Keratinocyte (primary cell): ENCODE measurements around the gene DGKD. TPM values are rescaled to one million over a fixed set of nuclear protein-coding genes. Genes with fewer than 3 reads are reported as not detected.

Source experiments
- DNase-seq: peaks from one replicate; pipeline ENCODE4 v3.0.0-alpha.2; 2011; ENCODE audit warnings: low read depth, missing footprints, low spot score
- FAIRE-seq: peaks from 2 replicates; lab custom pipeline; 2011; peaks lifted over from hg19 to GRCh38; lab: Jason Lieb, UNC
- H2AFZ ChIP-seq: 2 replicates; pipeline ENCODE4 v1.6.0; 2012; ENCODE audit warnings: low read length, control low read depth, inconsistent platforms; ENCODE audit not compliant: control insufficient read depth
- H3K27ac ChIP-seq: 2 replicates; pipeline ENCODE4 v1.5.1; 2011; ENCODE audit warnings: low read length; ENCODE audit not compliant: control insufficient read depth, insufficient read depth
- H3K27me3 ChIP-seq: 3 replicates; pipeline ENCODE4 v1.6.0; 2011; ENCODE audit warnings: low read length; ENCODE audit not compliant: control insufficient read depth, insufficient read depth; ENCODE audit errors: extremely low read depth
- H3K36me3 ChIP-seq, 2 experiments: 2 replicates in 1 of 2; 3 replicates in 1 of 2; pipeline ENCODE4 v1.5.1; 2011; ENCODE audit warnings: low read length in 2 of 2, mild to moderate bottlenecking in 1 of 2; ENCODE audit not compliant: control insufficient read depth in 2 of 2, insufficient read depth in 2 of 2; ENCODE audit errors: extremely low read depth in 1 of 2
- H3K4me1 ChIP-seq: 3 replicates; pipeline ENCODE4 v1.5.1; 2011; ENCODE audit warnings: low read length; ENCODE audit not compliant: control insufficient read depth, insufficient read depth; ENCODE audit errors: extremely low read depth
- H3K4me2 ChIP-seq: 3 replicates; pipeline ENCODE4 v1.6.0; 2011; ENCODE audit warnings: low read depth, low read length; ENCODE audit not compliant: control insufficient read depth, insufficient read depth; ENCODE audit errors: extremely low read depth
- H3K4me3 ChIP-seq, 3 experiments: fragments of 200-600 bp in 1 of 3; sonication (generic) in 1 of 3; 2 replicates in 2 of 3; 3 replicates in 1 of 3; pipeline ENCODE4 v1.5.1; 2011 to 2016; ENCODE audit warnings: low read length in 3 of 3, mild to moderate bottlenecking in 3 of 3, control low read depth in 2 of 3, inconsistent platforms in 1 of 3, low read depth in 1 of 3, mixed read lengths in 1 of 3, mixed run types in 1 of 3, moderate library complexity in 1 of 3; ENCODE audit not compliant: control insufficient read depth in 2 of 3, insufficient read depth in 2 of 3; ENCODE audit errors: extremely low read depth in 1 of 3
- H3K79me2 ChIP-seq: 2 replicates; pipeline ENCODE4 v1.6.0; 2012; ENCODE audit warnings: low read length; ENCODE audit not compliant: control insufficient read depth, insufficient read depth
- H3K9ac ChIP-seq: 3 replicates; pipeline ENCODE4 v1.6.0; 2011; ENCODE audit warnings: low read length; ENCODE audit not compliant: control insufficient read depth, insufficient read depth; ENCODE audit errors: extremely low read depth
- H3K9me1 ChIP-seq: 3 replicates; pipeline ENCODE4 v1.6.0; 2011; ENCODE audit warnings: low read length; ENCODE audit not compliant: control insufficient read depth, insufficient read depth; ENCODE audit errors: extremely low read depth
- H3K9me3 ChIP-seq: 2 replicates; pipeline ENCODE4 v1.5.1; 2012; ENCODE audit warnings: low read depth, low read length; ENCODE audit not compliant: control insufficient read depth
- H4K20me1 ChIP-seq: 3 replicates; pipeline ENCODE4 v1.6.0; 2011; ENCODE audit warnings: low read length; ENCODE audit not compliant: control insufficient read depth, insufficient read depth; ENCODE audit errors: extremely low read depth
- EZH2 ChIP-seq: IDR thresholded peaks from one replicate; pipeline ENCODE4 v1.6.1; 2012; ENCODE audit warnings: inconsistent platforms, mild to moderate bottlenecking, low read length, moderate library complexity
- dilution Hi-C: fragments of 300-500 bp; cut with MboI; formaldehyde crosslinking; loops from one replicate; pipeline ENCODE4 v1.7.0; 2020; ENCODE audit warnings: low sequenced_read_pairs; ENCODE audit not compliant: extremely low pct_ligation_motif_present
- polyA plus RNA-seq, 5 experiments: library from polyadenylated mRNA; depleted of rRNA in 3 of 5; stranded (reverse) in 3 of 5; stranded (forward) in 1 of 5; unstranded in 1 of 5; fragments of >200 nt; gene quantifications; 1 replicate in 1 of 5; 2 replicates in 3 of 5; 3 replicates in 1 of 5; pipeline versions ENCODE4 v1.2.1 to v1.2.3, GENCODE V29; 2011 to 2012; ENCODE audit warnings: missing spikeins in 2 of 5, low read depth in 1 of 5, low replicate concordance in 1 of 5
- TF ChIP-seq, protein P1 (sequence below), 3 experiments: IDR thresholded peaks in 1 of 3; conservative IDR thresholded peaks in 1 of 3; optimal IDR thresholded peaks in 1 of 3; 2 replicates in 2 of 3; 3 replicates in 1 of 3; pipeline versions ENCODE3 to v1.5.1; 2011; ENCODE audit warnings: low read length in 3 of 3, mild to moderate bottlenecking in 3 of 3, moderate library complexity in 2 of 3, control low read depth in 1 of 3, inconsistent platforms in 1 of 3; ENCODE audit not compliant: insufficient read depth in 2 of 3; ENCODE audit errors: extremely low read depth in 1 of 3

Gene DGKD
- polyA plus RNA-seq, 1 donor (not counting 4 experiments of a cell fraction or from before 2014, with no cell fraction given), result 6.1 TPM

DNA sequence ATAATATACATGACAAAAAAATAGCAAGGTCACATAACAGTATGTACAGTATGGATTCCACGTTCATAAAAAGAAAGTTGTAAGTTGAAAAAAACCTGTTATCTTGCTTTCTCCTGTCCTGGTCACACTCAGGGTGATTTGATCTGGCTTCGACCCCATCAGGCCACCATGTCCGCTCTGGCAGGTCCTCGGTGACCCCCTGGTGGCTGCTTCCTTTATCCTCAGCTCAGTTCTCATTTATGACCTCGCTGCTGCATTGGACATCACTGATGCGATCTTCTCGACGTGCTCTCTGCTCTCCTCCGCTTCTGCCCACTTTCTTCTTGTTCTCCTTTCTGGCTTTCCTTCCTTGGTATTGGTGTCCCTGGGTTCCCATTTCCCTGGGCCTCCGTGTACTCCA lies 29.7 kb downstream of the DGKD start:
- TF ChIP-seq EZH2, result no peak
- TF ChIP-seq, protein P1, sequence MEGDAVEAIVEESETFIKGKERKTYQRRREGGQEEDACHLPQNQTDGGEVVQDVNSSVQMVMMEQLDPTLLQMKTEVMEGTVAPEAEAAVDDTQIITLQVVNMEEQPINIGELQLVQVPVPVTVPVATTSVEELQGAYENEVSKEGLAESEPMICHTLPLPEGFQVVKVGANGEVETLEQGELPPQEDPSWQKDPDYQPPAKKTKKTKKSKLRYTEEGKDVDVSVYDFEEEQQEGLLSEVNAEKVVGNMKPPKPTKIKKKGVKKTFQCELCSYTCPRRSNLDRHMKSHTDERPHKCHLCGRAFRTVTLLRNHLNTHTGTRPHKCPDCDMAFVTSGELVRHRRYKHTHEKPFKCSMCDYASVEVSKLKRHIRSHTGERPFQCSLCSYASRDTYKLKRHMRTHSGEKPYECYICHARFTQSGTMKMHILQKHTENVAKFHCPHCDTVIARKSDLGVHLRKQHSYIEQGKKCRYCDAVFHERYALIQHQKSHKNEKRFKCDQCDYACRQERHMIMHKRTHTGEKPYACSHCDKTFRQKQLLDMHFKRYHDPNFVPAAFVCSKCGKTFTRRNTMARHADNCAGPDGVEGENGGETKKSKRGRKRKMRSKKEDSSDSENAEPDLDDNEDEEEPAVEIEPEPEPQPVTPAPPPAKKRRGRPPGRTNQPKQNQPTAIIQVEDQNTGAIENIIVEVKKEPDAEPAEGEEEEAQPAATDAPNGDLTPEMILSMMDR (optimal IDR thresholded peaks at IDR 0.05 in 1 of 3, IDR thresholded peaks at IDR 0.05 in 1 of 3, conservative IDR thresholded peaks at IDR 0.05 in 1 of 3; ENCODE audit: extremely low read depth in 1 of 3, insufficient read depth in 2 of 3, low read length in 3 of 3), result no peak
- H3K36me3 ChIP-seq, result peaks cover 0 to 2% of the 10 kb centered on the region in 2 experiments
- peaks cover 3% of the 10 kb centered on the region for H3K79me2 ChIP-seq
- no peaks in the 10 kb centered on the region for H3K27me3 ChIP-seq
- no peak overlapping the region for H3K9ac ChIP-seq
- no peaks in the 10 kb centered on the region for H3K9me3 ChIP-seq
- H3K4me3 ChIP-seq, result no peak overlapping the region
- dilution Hi-C loops, result no loop called here
- no peaks in the 10 kb centered on the region for H3K9me1 ChIP-seq
- no peak overlapping the region for H2AFZ ChIP-seq
- no peak for FAIRE-seq
- H3K4me2 ChIP-seq, result no peak overlapping the region
- DNase-seq, result no peak
- peaks cover 19% of the 10 kb centered on the region for H3K4me1 ChIP-seq
- H3K27ac ChIP-seq, result no peak overlapping the region
- H4K20me1 ChIP-seq, result peaks cover 3% of the 10 kb centered on the region

DNA sequence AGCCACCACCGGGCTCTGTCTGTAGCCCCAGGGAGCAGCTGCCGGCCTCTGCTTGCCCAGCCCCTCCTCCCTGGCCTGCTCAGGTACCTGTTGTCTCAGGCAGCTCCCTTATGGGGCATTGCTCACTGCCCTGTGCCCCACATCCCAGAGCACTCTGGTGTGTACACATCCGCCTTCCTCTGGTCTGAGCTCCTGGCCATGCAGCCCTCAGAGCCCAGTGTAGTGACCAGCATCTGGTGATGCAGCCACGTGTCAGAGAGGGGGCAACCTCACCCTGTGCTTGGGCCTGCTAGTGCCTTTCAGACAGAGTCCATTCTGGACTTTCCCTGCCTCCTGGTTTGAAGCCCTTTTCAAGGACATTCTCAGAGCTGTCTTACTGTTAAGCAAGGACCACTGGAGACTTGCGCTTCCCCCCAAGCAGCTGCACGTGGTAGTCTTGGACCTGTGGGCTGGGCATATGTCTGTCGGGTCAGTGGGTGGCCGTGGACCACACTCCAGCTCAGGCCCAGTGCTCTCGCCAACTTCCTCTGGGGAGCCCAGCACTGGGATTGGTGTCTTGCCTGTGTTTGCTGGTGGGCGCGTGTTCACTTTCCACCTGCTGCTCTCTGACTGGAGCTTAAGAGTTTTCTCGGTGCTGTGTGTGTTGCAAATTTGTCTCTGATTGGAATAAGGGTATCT lies 30.7 kb downstream of the DGKD start:
- Histone ChIP-seq H3K4me3 (no peak overlapping the region), H3K4me2 (peak overlapping the region; percentile 61), H3K9me3 (no peaks in the 10 kb centered on the region), H3K27ac (no peak overlapping the region), H3K9ac (no peak overlapping the region), H3K4me1 (peaks cover 19% of the 10 kb centered on the region), H2AFZ (no peak overlapping the region), H3K27me3 (no peaks in the 10 kb centered on the region), H3K36me3 (peaks cover 0 to 2% of the 10 kb centered on the region in 2 experiments), H3K79me2 (peaks cover 3% of the 10 kb centered on the region), H4K20me1 (peaks cover 3% of the 10 kb centered on the region), H3K9me1 (no peaks in the 10 kb centered on the region)
- DNase-seq (peak; percentile 9), FAIRE-seq (peak; percentile 43)
- dilution Hi-C loops, result no loop called here
- TF ChIP-seq, protein P1 (optimal IDR thresholded peaks at IDR 0.05 in 1 of 3, IDR thresholded peaks at IDR 0.05 in 1 of 3, conservative IDR thresholded peaks at IDR 0.05 in 1 of 3; ENCODE audit: extremely low read depth in 1 of 3, insufficient read depth in 2 of 3, low read length in 3 of 3), result no peak
- no peak for TF ChIP-seq EZH2
